SK-N-SH (cell line): Measurements from ENCODE around the gene C9orf78. TPM values are rescaled to one million over a fixed set of nuclear protein-coding genes. Genes with fewer than 3 reads are reported as not detected.

Experiments
- CTCF ChIA-PET: fragments of 300-600, 350-600 bp; formaldehyde crosslinking; extraction: SDS; loops from one replicate; lab custom pipeline; 2021; lab: Yijun Ruan, JAX
- POLR2A ChIA-PET: fragments of 350-600 bp; sonication (Branson Sonifier 250); formaldehyde crosslinking; extraction: SDS; loops from one replicate; lab custom pipeline; 2020; ENCODE audit warnings: antibody characterized with exemption, inconsistent platforms; lab: Yijun Ruan, JAX
- DNase-seq: peaks from one replicate; pipeline ENCODE4 v3.0.0; 2012
- H2AFZ ChIP-seq: fragments of 200-600 bp; sonication (generic); 2 replicates; pipeline ENCODE4 v1.8.1; 2016; ENCODE audit warnings: antibody characterized with exemption, mild to moderate bottlenecking, low read depth
- H3F3A ChIP-seq: fragments of 200-600 bp; sonication (generic); replicated peaks from 2 replicates; pipeline ENCODE3; 2016; ENCODE audit warnings: antibody characterized with exemption, mild to moderate bottlenecking; ENCODE audit not compliant: insufficient read depth
- H3K27ac ChIP-seq, 2 experiments: fragments of 200-500 bp in 1 of 2; fragments of 200-600 bp in 1 of 2; sonication (Bioruptor generic) in 1 of 2; sonication (generic), shearing (Covaris generic) in 1 of 2; 2 replicates each; pipeline versions ENCODE4 v1.5.1 to v1.6.1; 2014 to 2016; ENCODE audit warnings: low read depth in 2 of 2, inconsistent platforms in 1 of 2, low read length in 1 of 2, mild to moderate bottlenecking in 1 of 2, mixed read lengths in 1 of 2
- H3K27me3 ChIP-seq: fragments of 200-600 bp; sonication (generic), shearing (Covaris generic); 2 replicates; pipeline ENCODE4 v1.6.1; 2016; ENCODE audit warnings: mixed run types; ENCODE audit not compliant: insufficient read depth
- H3K36me3 ChIP-seq, 2 experiments: fragments of 200-500 bp in 1 of 2; fragments of 200-600 bp in 1 of 2; sonication (Bioruptor generic) in 1 of 2; sonication (generic) in 1 of 2; replicated peaks in 1 of 2; 2 replicates each; pipeline versions ENCODE3 to v1.5.1; 2014 to 2016; ENCODE audit warnings: low read length in 1 of 2, mild to moderate bottlenecking in 1 of 2; ENCODE audit not compliant: insufficient read depth in 2 of 2, control insufficient read depth in 1 of 2
- H3K4me1 ChIP-seq, 2 experiments: fragments of 200-500 bp in 1 of 2; fragments of 200-600 bp in 1 of 2; sonication (Bioruptor generic) in 1 of 2; sonication (generic), shearing (Covaris generic) in 1 of 2; 2 replicates each; pipeline versions ENCODE4 v1.5.1 to v1.6.1; 2014 to 2016; ENCODE audit warnings: low read depth in 1 of 2, low read length in 1 of 2, mixed run types in 1 of 2; ENCODE audit not compliant: insufficient read depth in 2 of 2, control insufficient read depth in 1 of 2
- H3K4me2 ChIP-seq: fragments of 200-600 bp; sonication (generic), shearing (Covaris generic); 2 replicates; pipeline ENCODE4 v1.6.1; 2017; ENCODE audit warnings: mixed run types
- H3K4me3 ChIP-seq, 2 experiments: fragments of 200-500 bp in 1 of 2; fragments of 200-600 bp in 1 of 2; sonication (Bioruptor generic) in 1 of 2; sonication (generic), shearing (Covaris generic) in 1 of 2; 2 replicates each; pipeline versions ENCODE4 v1.5.1 to v1.8.1; 2014 to 2016; ENCODE audit warnings: low read depth in 2 of 2, inconsistent platforms in 1 of 2, low read length in 1 of 2, mild to moderate bottlenecking in 1 of 2, mixed read lengths in 1 of 2, moderate library complexity in 1 of 2
- H3K79me2 ChIP-seq: fragments of 200-600 bp; sonication (generic); 2 replicates; pipeline ENCODE4 v1.8.1; 2017; ENCODE audit warnings: mild to moderate bottlenecking; ENCODE audit not compliant: insufficient read depth
- H3K9ac ChIP-seq: fragments of 200-600 bp; sonication (generic); 2 replicates; pipeline ENCODE4 v1.6.1; 2017; ENCODE audit warnings: mixed run types
- H3K9me2 ChIP-seq: fragments of 200-600 bp; sonication (generic); 2 replicates; pipeline ENCODE4 v1.6.1; 2017; ENCODE audit warnings: mixed run types
- H3K9me3 ChIP-seq: fragments of 200-600 bp; sonication (generic); 2 replicates; pipeline ENCODE4 v1.6.1; 2017; ENCODE audit warnings: mixed run types, mild to moderate bottlenecking, moderate library complexity
- H4K20me1 ChIP-seq: fragments of 200-600 bp; sonication (generic); 2 replicates; pipeline ENCODE4 v1.6.1; 2017; ENCODE audit warnings: mild to moderate bottlenecking, mixed run types; ENCODE audit not compliant: insufficient read depth
- CTCF ChIP-seq: fragments of 200-600 bp; sonication (generic); IDR thresholded peaks from 2 replicates; pipeline ENCODE4 v1.6.1; 2017; ENCODE audit warnings: antibody characterized with exemption, mild to moderate bottlenecking, moderate library complexity
- ELF1 ChIP-seq: IDR thresholded peaks from 2 replicates; pipeline ENCODE4 v1.4.0; 2012
- EZH2phosphoT487 ChIP-seq: fragments of 200-600 bp; sonication (generic); IDR thresholded peaks from 2 replicates; pipeline ENCODE4 v1.6.1; 2017; ENCODE audit warnings: low read depth, mixed run types, mild to moderate bottlenecking, antibody characterized with exemption, moderate library complexity, borderline replicate concordance
- FOXM1 ChIP-seq: IDR thresholded peaks from 2 replicates; pipeline ENCODE4 v1.4.0; 2012; ENCODE audit warnings: low read depth, mild to moderate bottlenecking
- GATA2 ChIP-seq: sonication (generic); formaldehyde crosslinking; IDR thresholded peaks from 2 replicates; pipeline ENCODE4 v1.5.0; 2020; ENCODE audit warnings: mild to moderate bottlenecking, missing genetic modification reagents
- IRF3 ChIP-seq: fragments of 150-350 bp; IDR thresholded peaks from 2 replicates; pipeline ENCODE4 v1.6.1; 2016; ENCODE audit warnings: mild to moderate bottlenecking, low read depth, low read length
- JUND ChIP-seq: IDR thresholded peaks from 2 replicates; pipeline ENCODE4 v1.4.0; 2012
- MXI1 ChIP-seq: IDR thresholded peaks from 2 replicates; pipeline ENCODE4 v1.6.1; 2012; ENCODE audit warnings: mild to moderate bottlenecking, low read depth, low read length, improper control_type of control experiment
- NRF1 ChIP-seq: IDR thresholded peaks from 2 replicates; pipeline ENCODE4 v1.6.1; 2012; ENCODE audit warnings: low read depth, mild to moderate bottlenecking, low read length
- PBX3 ChIP-seq: IDR thresholded peaks from 2 replicates; pipeline ENCODE4; 2012
- RAD21 ChIP-seq: IDR thresholded peaks from 2 replicates; pipeline ENCODE4 v1.6.1; 2012; ENCODE audit warnings: mild to moderate bottlenecking, low read length
- RCOR1 ChIP-seq: fragments of 150-350 bp; IDR thresholded peaks from 2 replicates; pipeline ENCODE4 v1.6.1; 2017; ENCODE audit warnings: antibody characterized with exemption, low read length
- SIN3A ChIP-seq: IDR thresholded peaks from 2 replicates; pipeline ENCODE4 v1.6.1; 2012; ENCODE audit warnings: low read depth, mild to moderate bottlenecking, low read length, moderate library complexity, borderline replicate concordance
- SMC3 ChIP-seq: IDR thresholded peaks from 2 replicates; pipeline ENCODE4 v1.6.1; 2012; ENCODE audit warnings: low read depth, low read length, improper control_type of control experiment
- TAF1 ChIP-seq: IDR thresholded peaks from 2 replicates; pipeline ENCODE4 v1.6.1; 2012; ENCODE audit warnings: low read depth, mild to moderate bottlenecking, low read length, moderate library complexity, borderline replicate concordance
- TEAD4 ChIP-seq: IDR thresholded peaks from 2 replicates; pipeline ENCODE4 v1.4.0; 2012; ENCODE audit warnings: mild to moderate bottlenecking, borderline replicate concordance; ENCODE audit not compliant: insufficient read depth
- ZBTB33 ChIP-seq: IDR thresholded peaks from 2 replicates; pipeline ENCODE4 v1.4.0; 2012; ENCODE audit warnings: low read depth, borderline replicate concordance
- WGBS: methylation state at CpG from one replicate; pipeline ENCODE4 v1.1.6; 2017; ENCODE audit warnings: low lambda C conversion rate; 5-methylcytosine and 5-hydroxymethylcytosine counted together
- polyA plus RNA-seq, 3 experiments: library from polyadenylated mRNA; depleted of rRNA; stranded (reverse); fragments of >200 nt; gene quantifications; 2 replicates each; pipeline ENCODE4 v1.2.3, GENCODE V29; 2012

Gene C9orf78
- polyA plus RNA-seq, 1 of the 3 experiments (the other 2 are of a cell fraction), result 59.2 TPM

- Histone ChIP-seq H3K4me2 (no peak overlapping the region), H3K9me3 (no peaks in the 10 kb centered on the region), H3K9ac (no peak overlapping the region), H3K4me3 (no peak overlapping the region), H3K4me1 (no peaks in the 10 kb centered on the region; a peak in 1 of 4 replicates), H3F3A (peaks cover 12% of the 10 kb centered on the region), H3K9me2 (no peaks in the 10 kb centered on the region), H3K79me2 (peaks cover 4% of the 10 kb centered on the region; the same call in 1 of the 2 replicates), H4K20me1 (no peaks in the 10 kb centered on the region), H3K27ac (no peak overlapping the region; a peak in 1 of 4 replicates), H2AFZ (no peak overlapping the region), H3K27me3 (no peaks in the 10 kb centered on the region), H3K36me3 (peaks cover 28 to 66% of the 10 kb centered on the region in 2 experiments)
- TF ChIP-seq IRF3 (no peak), ZBTB33 (no peak), EZH2phosphoT487 (no peak), JUND (no peak), TAF1 (no peak), SMC3 (no peak), NRF1 (no peak), ELF1 (no peak)
- no peak for DNase-seq
- CTCF ChIA-PET, result no interaction called here
- WGBS, result 89% methylated on average over 15 of the region's 17 CpGs
- POLR2A ChIA-PET, result interaction anchor here (0.8 to 1.0 kb wide), 2 partner anchors 9 to 11 kb away, joined by 3 read pairs; no protein-coding TSS in a partner anchor
These were observed 20.4 kb downstream of the C9orf78 start for GRCh38 chr9:129814432-129815223.

- ChIA-PET POLR2A (interaction anchor here (1.0 kb wide), 1 partner anchor 8 kb away, joined by 3 read pairs; no protein-coding TSS in a partner anchor), CTCF (no interaction called here)
- WGBS, result 93% methylated on average over 9 of the region's 9 CpGs
- no peak for TF ChIP-seq PBX3
- TF ChIP-seq CTCF, result no peak
- TF ChIP-seq RCOR1, result no peak
- no peak for TF ChIP-seq TEAD4
- no peak for TF ChIP-seq RAD21
- TF ChIP-seq NRF1, result no peak
- no peak for TF ChIP-seq TAF1
- no peak for TF ChIP-seq MXI1
- no peak for TF ChIP-seq FOXM1
- no peak for TF ChIP-seq SIN3A
- no peak for TF ChIP-seq GATA2 (CRISPR knock-in tag)
- H2AFZ ChIP-seq, result no peak overlapping the region
- peaks cover 23 to 68% of the 10 kb centered on the region in 2 experiments for H3K36me3 ChIP-seq
- H3K9me3 ChIP-seq, result no peaks in the 10 kb centered on the region
- no peaks in the 10 kb centered on the region for H3K9me2 ChIP-seq
- no peak for DNase-seq
- H3K27ac ChIP-seq, result no peak overlapping the region; a peak in 1 of 4 replicates
- no peaks in the 10 kb centered on the region for H4K20me1 ChIP-seq
- no peak overlapping the region for H3K4me2 ChIP-seq
- peaks cover 18% of the 10 kb centered on the region for H3F3A ChIP-seq
- H3K4me3 ChIP-seq, result no peak overlapping the region
- H3K4me1 ChIP-seq, result no peaks in the 10 kb centered on the region; a peak in 1 of 4 replicates
- no peak overlapping the region for H3K9ac ChIP-seq
- peaks cover 4% of the 10 kb centered on the region; the same call in 1 of the 2 replicates for H3K79me2 ChIP-seq
- H3K27me3 ChIP-seq, result no peaks in the 10 kb centered on the region
These were observed 21.4 kb downstream of the C9orf78 start for GRCh38 chr9:129813661-129814060.
